Adrenal gland (tissue), 5 donors: ENCODE results near the gene C16orf90.

ENCODE experiments used
- POLR2A ChIP-seq, 2 donors: fragments of 450-650 bp; IDR thresholded peaks; one replicate each; pipeline ENCODE4 v1.6.1; 2017; ENCODE audit warnings: antibody characterized with exemption in 2 of 2, mild to moderate bottlenecking in 2 of 2, moderate library complexity in 1 of 2
- TF ChIP-seq, protein P1 (sequence below), 6 experiments: fragments of 450-650 bp in 4 of 6; fragments of 200-600 bp in 2 of 6; sonication (generic) in 1 of 6; IDR thresholded peaks; 1 replicate in 5 of 6; 2 replicates in 1 of 6; pipeline versions ENCODE4 v1.5.1 to v1.8.0; 2016 to 2021; ENCODE audit warnings: antibody characterized with exemption in 6 of 6, mild to moderate bottlenecking in 2 of 6, moderate library complexity in 1 of 6
- donor health status: DM: no; HTN: no; CAD: no.

DNA sequence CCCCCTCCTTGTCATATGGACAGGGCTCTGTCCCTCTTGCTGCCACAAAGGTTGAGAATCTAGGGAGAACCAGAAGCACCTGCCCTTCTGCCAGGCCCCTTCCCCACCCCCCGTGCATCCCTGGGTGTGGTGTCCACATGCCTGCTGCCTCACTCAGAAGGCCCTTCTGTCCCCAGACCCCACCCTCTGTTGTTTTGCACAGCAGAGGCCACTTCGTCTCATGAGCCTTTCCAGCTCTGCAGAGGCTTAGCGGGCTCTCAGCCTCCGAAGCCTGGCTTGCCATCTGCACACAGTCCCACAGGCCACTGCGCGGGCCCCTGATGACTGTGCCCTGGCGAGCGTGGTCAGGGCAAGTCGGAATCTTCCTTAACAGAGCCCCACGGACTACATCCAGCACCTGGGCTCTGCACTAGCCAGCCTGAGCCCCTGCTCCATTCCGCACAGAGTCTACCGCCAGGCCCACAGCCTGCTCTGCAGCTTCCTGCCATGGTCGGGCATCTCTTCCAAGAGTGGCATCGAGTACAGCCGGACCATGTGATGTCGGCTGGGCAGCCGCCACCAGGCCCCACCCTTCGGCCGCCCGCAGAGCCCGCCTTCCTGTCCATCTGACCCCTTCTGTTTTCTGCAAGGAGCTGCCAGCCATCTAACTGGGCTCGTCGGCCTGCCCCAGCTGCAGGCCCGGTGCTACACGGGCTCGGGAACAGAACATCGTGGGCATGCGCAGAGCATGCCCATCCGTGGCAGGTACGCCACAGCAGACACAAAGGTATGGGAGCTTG is 10.8 kb downstream of the C16orf90 start:
- TF ChIP-seq, protein P1, sequence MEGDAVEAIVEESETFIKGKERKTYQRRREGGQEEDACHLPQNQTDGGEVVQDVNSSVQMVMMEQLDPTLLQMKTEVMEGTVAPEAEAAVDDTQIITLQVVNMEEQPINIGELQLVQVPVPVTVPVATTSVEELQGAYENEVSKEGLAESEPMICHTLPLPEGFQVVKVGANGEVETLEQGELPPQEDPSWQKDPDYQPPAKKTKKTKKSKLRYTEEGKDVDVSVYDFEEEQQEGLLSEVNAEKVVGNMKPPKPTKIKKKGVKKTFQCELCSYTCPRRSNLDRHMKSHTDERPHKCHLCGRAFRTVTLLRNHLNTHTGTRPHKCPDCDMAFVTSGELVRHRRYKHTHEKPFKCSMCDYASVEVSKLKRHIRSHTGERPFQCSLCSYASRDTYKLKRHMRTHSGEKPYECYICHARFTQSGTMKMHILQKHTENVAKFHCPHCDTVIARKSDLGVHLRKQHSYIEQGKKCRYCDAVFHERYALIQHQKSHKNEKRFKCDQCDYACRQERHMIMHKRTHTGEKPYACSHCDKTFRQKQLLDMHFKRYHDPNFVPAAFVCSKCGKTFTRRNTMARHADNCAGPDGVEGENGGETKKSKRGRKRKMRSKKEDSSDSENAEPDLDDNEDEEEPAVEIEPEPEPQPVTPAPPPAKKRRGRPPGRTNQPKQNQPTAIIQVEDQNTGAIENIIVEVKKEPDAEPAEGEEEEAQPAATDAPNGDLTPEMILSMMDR (IDR thresholded peaks at IDR 0.05): no peak
- no peak for TF ChIP-seq POLR2A (IDR thresholded peaks at IDR 0.05)
